Forelimb muscle (tissue), 1 donor: ENCODE data around the gene CCDC141. TPM values are rescaled to one million over a fixed set of nuclear protein-coding genes. Genes with fewer than 3 reads are reported as not detected.

Experiments
- DNase-seq: peaks from one replicate; pipeline ENCODE4 v3.0.0-alpha.2; 2013; ENCODE audit warnings: low read depth
- polyA plus RNA-seq: library from polyadenylated mRNA; unstranded; fragments of 120-200 nt; gene quantifications from one replicate; pipeline ENCODE4 v1.2.1, GENCODE V29; 2013; ENCODE audit not compliant: insufficient read length

Gene CCDC141
- polyA plus RNA-seq, 1 donor = 79.4 TPM

- DNase-seq = no peak
Measured at GRCh38 chr2:178912416-178913048, 137.4 kb downstream of the CCDC141 start.

GRCh38 chr2:178911039-178911438, 138.9 kb downstream of the CCDC141 start:
- DNase-seq = no peak

- DNase-seq = no peak
Measured at GRCh38 chr2:178910005-178910404, 139.9 kb downstream of the CCDC141 start.

GRCh38 chr2:178909507-178909906, 140.4 kb downstream of the CCDC141 start:
- no peak for DNase-seq

- no peak for DNase-seq
Measured at GRCh38 chr2:178908810-178909209, 141.1 kb downstream of the CCDC141 start.

GRCh38 chr2:178905261-178905660, 144.7 kb downstream of the CCDC141 start:
- DNase-seq = no peak

GRCh38 chr2:178899656-178900055, 150.3 kb downstream of the CCDC141 start:
- DNase-seq = no peak

- DNase-seq = no peak
Measured at GRCh38 chr2:178895872-178896271, 154.1 kb downstream of the CCDC141 start.

- DNase-seq = no peak
Measured at GRCh38 chr2:178895171-178895570, 154.8 kb downstream of the CCDC141 start.

GRCh38 chr2:178892751-178893625, 156.9 kb downstream of the CCDC141 start:
- no peak for DNase-seq

GRCh38 chr2:178891959-178892485, 157.9 kb downstream of the CCDC141 start:
- DNase-seq = no peak

- DNase-seq = peak; percentile 41
Measured at GRCh38 chr2:178891265-178891958, 158.5 kb downstream of the CCDC141 start.

GRCh38 chr2:178886006-178886405, 163.9 kb downstream of the CCDC141 start:
- DNase-seq = no peak

GRCh38 chr2:178884440-178884839, 165.5 kb downstream of the CCDC141 start:
- no peak for DNase-seq

- DNase-seq = no peak
Measured at GRCh38 chr2:178882666-178883440, 167.1 kb downstream of the CCDC141 start.

GRCh38 chr2:178881075-178881474, 168.9 kb downstream of the CCDC141 start:
- no peak for DNase-seq

GRCh38 chr2:178880257-178880656, 169.7 kb downstream of the CCDC141 start:
- DNase-seq = no peak

- DNase-seq = no peak
Measured at GRCh38 chr2:178877874-178878273, 172.1 kb downstream of the CCDC141 start.

GRCh38 chr2:178874529-178875240, 175.3 kb downstream of the CCDC141 start:
- no peak for DNase-seq

- DNase-seq = no peak
Measured at GRCh38 chr2:178873912-178874311, 176.0 kb downstream of the CCDC141 start.

- DNase-seq = no peak
Measured at GRCh38 chr2:178871536-178871935, 178.4 kb downstream of the CCDC141 start.
